ENCODE measurements around the gene PRR14L.

DNA sequence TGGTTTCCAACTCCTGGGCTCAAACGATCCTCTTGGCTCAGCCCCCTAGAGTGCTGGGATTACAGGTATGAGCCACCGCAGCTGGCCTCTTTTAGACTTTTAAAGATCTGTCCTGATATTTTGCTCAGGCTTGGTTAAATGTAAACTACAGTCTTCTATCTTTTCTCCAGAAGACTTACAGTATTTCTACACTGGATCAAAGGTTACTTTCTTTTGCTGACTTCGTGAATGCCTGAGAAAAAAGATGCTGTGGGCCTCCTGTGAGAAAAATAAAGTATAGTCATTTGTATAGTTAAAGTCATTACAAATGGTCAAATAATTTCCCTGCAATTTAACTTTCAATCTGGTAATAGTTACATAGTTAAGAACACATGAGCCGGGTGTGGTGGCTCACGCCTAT lies 23.5 kb upstream of the PRR14L start:
- TF ChIP-seq MAFF (IDR thresholded peaks at IDR 0.05; ENCODE audit: low read depth, low read length) (no peak), HDAC1 (CRISPR knock-in tag; IDR thresholded peaks at IDR 0.05) (no peak), RAD21 (CRISPR knock-in tag; IDR thresholded peaks at IDR 0.05) (no peak), CTCF (CRISPR knock-in tag; IDR thresholded peaks at IDR 0.05) (no peak), HOXA9 (CRISPR knock-in tag; IDR thresholded peaks at IDR 0.05; ENCODE audit: borderline replicate concordance) (no peak), FOXC1 (CRISPR knock-in tag; IDR thresholded peaks at IDR 0.05; ENCODE audit: borderline replicate concordance) (no peak), CAMTA2 (CRISPR knock-in tag; IDR thresholded peaks at IDR 0.05; ENCODE audit: borderline replicate concordance) (no peak), MYC (CRISPR knock-in tag; IDR thresholded peaks at IDR 0.05; ENCODE audit: borderline replicate concordance) (no peak), TRAFD1 (CRISPR knock-in tag; IDR thresholded peaks at IDR 0.05; ENCODE audit: borderline replicate concordance) (no peak), GLMP (CRISPR knock-in tag; IDR thresholded peaks at IDR 0.05; ENCODE audit: borderline replicate concordance) (no peak), SRF (IDR thresholded peaks at IDR 0.05; ENCODE audit: low read depth, low read length) (no peak)

Measured in HepG2 (cell line).